AG09319 (cell line): ENCODE data around the gene GPR22.

Source experiments
- DNase-seq: peaks from one replicate; pipeline ENCODE4 v3.0.0-alpha.2; 2010; ENCODE audit warnings: low read depth; ENCODE audit errors: extremely low read depth
- TF ChIP-seq, protein P1 (sequence below): IDR thresholded peaks from 2 replicates; pipeline ENCODE4 v1.5.1; 2011; ENCODE audit warnings: low read depth, mild to moderate bottlenecking, inconsistent platforms, low read length, moderate library complexity

GPR22 gene

DNA sequence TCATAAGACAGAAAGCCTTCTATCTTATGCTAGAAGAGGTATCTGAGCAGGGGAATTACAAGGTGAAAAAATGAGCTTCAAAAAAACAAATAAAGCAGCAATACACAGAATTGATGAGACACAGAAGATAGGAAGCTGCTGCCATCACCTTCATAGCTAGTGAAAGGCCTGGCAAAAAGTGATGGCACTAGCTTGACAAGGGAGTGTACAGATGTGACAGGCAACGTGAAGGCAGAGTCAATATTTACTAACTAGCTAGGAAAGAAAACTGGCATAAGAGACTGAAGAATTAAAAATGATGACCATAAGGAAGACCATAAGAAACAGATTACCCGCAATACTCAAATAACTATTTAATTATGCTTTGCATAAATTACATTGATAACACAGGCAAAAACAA lies 9.4 kb downstream of the GPR22 start:
- TF ChIP-seq, protein P1, sequence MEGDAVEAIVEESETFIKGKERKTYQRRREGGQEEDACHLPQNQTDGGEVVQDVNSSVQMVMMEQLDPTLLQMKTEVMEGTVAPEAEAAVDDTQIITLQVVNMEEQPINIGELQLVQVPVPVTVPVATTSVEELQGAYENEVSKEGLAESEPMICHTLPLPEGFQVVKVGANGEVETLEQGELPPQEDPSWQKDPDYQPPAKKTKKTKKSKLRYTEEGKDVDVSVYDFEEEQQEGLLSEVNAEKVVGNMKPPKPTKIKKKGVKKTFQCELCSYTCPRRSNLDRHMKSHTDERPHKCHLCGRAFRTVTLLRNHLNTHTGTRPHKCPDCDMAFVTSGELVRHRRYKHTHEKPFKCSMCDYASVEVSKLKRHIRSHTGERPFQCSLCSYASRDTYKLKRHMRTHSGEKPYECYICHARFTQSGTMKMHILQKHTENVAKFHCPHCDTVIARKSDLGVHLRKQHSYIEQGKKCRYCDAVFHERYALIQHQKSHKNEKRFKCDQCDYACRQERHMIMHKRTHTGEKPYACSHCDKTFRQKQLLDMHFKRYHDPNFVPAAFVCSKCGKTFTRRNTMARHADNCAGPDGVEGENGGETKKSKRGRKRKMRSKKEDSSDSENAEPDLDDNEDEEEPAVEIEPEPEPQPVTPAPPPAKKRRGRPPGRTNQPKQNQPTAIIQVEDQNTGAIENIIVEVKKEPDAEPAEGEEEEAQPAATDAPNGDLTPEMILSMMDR = no peak
- no peak for DNase-seq

DNA sequence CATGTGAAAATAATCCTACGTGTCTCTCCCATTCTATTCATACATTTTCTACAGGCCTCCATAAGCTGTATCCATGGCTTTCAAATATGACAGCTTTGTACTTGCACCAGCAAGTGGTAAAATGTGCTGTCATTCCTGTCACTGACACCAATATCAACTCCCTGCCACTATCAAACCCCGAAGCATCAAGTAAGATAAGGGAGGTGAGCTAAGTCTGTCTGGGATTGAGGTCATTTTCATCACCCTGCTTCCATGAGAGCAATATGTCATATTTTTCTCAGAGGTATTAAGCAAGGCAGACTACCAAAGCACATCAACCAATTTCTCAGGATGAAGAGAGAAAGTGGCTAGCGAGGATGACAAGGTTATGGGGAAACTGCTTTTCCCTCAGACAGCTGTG lies 11.1 kb downstream of the GPR22 start:
- DNase-seq = no peak
- TF ChIP-seq, protein P1 = no peak

- DNase-seq = no peak
- TF ChIP-seq, protein P1 = no peak
These were observed 12.7 kb downstream of the GPR22 start for GRCh38 chr7:107482571-107482970.

GRCh38 chr7:107486041-107486440 lies 16.2 kb downstream of the GPR22 start:
- DNase-seq = no peak
- TF ChIP-seq, protein P1 = no peak

DNA sequence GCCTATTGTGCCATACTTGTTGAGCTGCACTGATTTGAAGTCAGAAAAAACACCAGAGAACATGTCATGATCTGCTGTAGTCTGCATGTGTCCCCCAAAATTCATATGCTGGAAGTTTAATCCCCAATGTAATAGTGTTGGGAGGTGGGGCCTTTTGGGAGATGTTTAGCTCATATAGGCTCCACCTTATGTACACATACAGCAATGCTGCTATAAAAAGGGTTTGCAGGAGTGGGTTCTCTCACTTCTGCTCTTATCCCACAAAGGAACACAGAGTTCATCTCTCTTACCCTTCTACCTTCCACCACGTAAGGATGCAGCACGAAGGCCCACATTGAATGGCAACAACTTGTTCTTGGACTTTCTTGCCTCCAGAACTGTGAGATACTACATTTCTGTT lies 23.0 kb downstream of the GPR22 start:
- TF ChIP-seq, protein P1 = no peak
- DNase-seq = no peak

- DNase-seq = no peak
These were observed 24.5 kb downstream of the GPR22 start for GRCh38 chr7:107494315-107494751.

GRCh38 chr7:107494884-107495283 lies 25.0 kb downstream of the GPR22 start:
- TF ChIP-seq, protein P1 = no peak
- no peak for DNase-seq

More at GRCh38 chr7:107494315-107494751, 24.5 kb downstream of the GPR22 start:
- TF ChIP-seq, protein P1 = no peak
